HepG2 (cell line): Measurements from ENCODE around the gene SRRM3. TPM values are rescaled to one million over a fixed set of nuclear protein-coding genes. Genes with fewer than 3 reads are reported as not detected.

Source experiments
- E2F1 ChIP-seq: sonication (generic); formaldehyde crosslinking; IDR thresholded peaks from 2 replicates; pipeline ENCODE4 v1.5.0; 2020; ENCODE audit warnings: missing genetic modification reagents
- GATAD2A ChIP-seq: IDR thresholded peaks from 2 replicates; pipeline ENCODE4 v1.6.1; 2016
- JUN ChIP-seq: sonication (generic); formaldehyde crosslinking; IDR thresholded peaks from 2 replicates; pipeline ENCODE4 v1.4.0; 2020; ENCODE audit warnings: mild to moderate bottlenecking, missing genetic modification reagents
- PHF20 ChIP-seq: sonication (generic); formaldehyde crosslinking; IDR thresholded peaks from 2 replicates; pipeline ENCODE4 v1.5.0; 2020; ENCODE audit warnings: mild to moderate bottlenecking, missing genetic modification reagents
- PHF8 ChIP-seq: sonication (generic); formaldehyde crosslinking; IDR thresholded peaks from 2 replicates; pipeline ENCODE4 v1.5.0; 2020; ENCODE audit warnings: missing genetic modification reagents
- POLR2G ChIP-seq: fragments of 200-400 bp; formaldehyde crosslinking; IDR thresholded peaks from 2 replicates; pipeline ENCODE4 v1.6.1; 2018; ENCODE audit warnings: mild to moderate bottlenecking, low read depth, low read length, moderate library complexity
- PRDM15 ChIP-seq: sonication (generic); formaldehyde crosslinking; IDR thresholded peaks from 2 replicates; pipeline ENCODE4 v1.4.0; 2020; ENCODE audit warnings: missing genetic modification reagents
- SIX4 ChIP-seq: sonication (generic); formaldehyde crosslinking; IDR thresholded peaks from 2 replicates; pipeline ENCODE4 v1.4.0; 2020; ENCODE audit warnings: missing genetic modification reagents
- TFDP2 ChIP-seq: sonication (generic); formaldehyde crosslinking; IDR thresholded peaks from 2 replicates; pipeline ENCODE4 v1.4.0; 2020; ENCODE audit warnings: missing genetic modification reagents
- TRIM24 ChIP-seq: sonication (generic); formaldehyde crosslinking; IDR thresholded peaks from 2 replicates; pipeline ENCODE4 v1.8.0; 2022; ENCODE audit warnings: mild to moderate bottlenecking, missing genetic modification reagents
- ZBTB42 ChIP-seq: sonication (generic); formaldehyde crosslinking; IDR thresholded peaks from 2 replicates; pipeline ENCODE4 v1.5.0; 2020; ENCODE audit warnings: mild to moderate bottlenecking, missing genetic modification reagents
- ZNF101 ChIP-seq: sonication (generic); formaldehyde crosslinking; IDR thresholded peaks from 2 replicates; pipeline ENCODE4 v1.4.0; 2020; ENCODE audit warnings: mild to moderate bottlenecking, low read depth, missing genetic modification reagents, borderline replicate concordance
- ZNF234 ChIP-seq: sonication (generic); formaldehyde crosslinking; conservative IDR thresholded peaks from 2 replicates; pipeline ENCODE4 v1.5.1; 2020; ENCODE audit warnings: mild to moderate bottlenecking, missing genetic modification reagents
- ZNF253 ChIP-seq: sonication (generic); formaldehyde crosslinking; IDR thresholded peaks from 2 replicates; pipeline ENCODE4 v1.8.0; 2022; ENCODE audit warnings: mild to moderate bottlenecking, missing genetic modification reagents, borderline replicate concordance
- ZNF557 ChIP-seq: sonication (generic); formaldehyde crosslinking; IDR thresholded peaks from 2 replicates; pipeline ENCODE4 v1.4.0; 2020; ENCODE audit warnings: missing genetic modification reagents
- ZNF605 ChIP-seq: sonication (generic); formaldehyde crosslinking; IDR thresholded peaks from 2 replicates; pipeline ENCODE4 v1.8.0; 2022; ENCODE audit warnings: mild to moderate bottlenecking, missing genetic modification reagents
- ZNF710 ChIP-seq: sonication (generic); formaldehyde crosslinking; IDR thresholded peaks from 2 replicates; pipeline ENCODE4 v1.5.0; 2020; ENCODE audit warnings: mild to moderate bottlenecking, missing genetic modification reagents, borderline replicate concordance
- ZNF775 ChIP-seq: sonication (generic); formaldehyde crosslinking; IDR thresholded peaks from 2 replicates; pipeline ENCODE4 v1.4.0; 2020; ENCODE audit warnings: missing genetic modification reagents, mild to moderate bottlenecking, moderate library complexity, borderline replicate concordance
- ZNF788 ChIP-seq: sonication (generic); formaldehyde crosslinking; IDR thresholded peaks from 2 replicates; pipeline ENCODE4 v1.5.0; 2020; ENCODE audit warnings: mild to moderate bottlenecking, missing genetic modification reagents, borderline replicate concordance
- polyA plus RNA-seq, 8 experiments: library from polyadenylated mRNA; depleted of rRNA in 3 of 8; stranded (reverse) in 7 of 8; unstranded in 1 of 8; fragments of >200 nt; fragmentation: Illumina TruSeq in 4 of 8; extraction: Trizol in 4 of 8; gene quantifications; 2 replicates each; pipeline versions ENCODE4 v1.2.1 to v1.2.3, GENCODE V29; 2011 to 2016; ENCODE audit warnings: low read depth in 4 of 8, missing spikeins in 1 of 8, mixed read lengths in 1 of 8; ENCODE audit not compliant: insufficient read depth in 1 of 8
- total RNA-seq, 5 experiments: library from RNA; depleted of rRNA; stranded (reverse); fragments of >200 nt; fragmentation: Illumina TruSeq; extraction: Trizol; gene quantifications; 2 replicates each; pipeline ENCODE4 v1.2.3, GENCODE V29; 2016; ENCODE audit warnings: low read depth in 1 of 5

Gene SRRM3
- total and polyA plus RNA-seq, 2 of the 13 experiments (the other 11 are each of a cell fraction or from before 2014, with no cell fraction given), result 0.13 to 0.54 TPM

GRCh38 chr7:76303202-76304147 lies 101.8 kb downstream of the SRRM3 start (continued):
- TF ChIP-seq PRDM15 (CRISPR knock-in tag) (peak; percentile 84), GATAD2A (CRISPR knock-in tag) (peak; percentile 49; the same call in 1 of the 2 replicates), PHF20 (CRISPR knock-in tag) (peak; percentile 31; the same call in 1 of the 2 replicates), ZBTB42 (CRISPR knock-in tag) (no peak), PHF8 (peak; percentile 38; the same call in 1 of the 2 replicates), ZNF710 (no peak), TRIM24 (CRISPR knock-in tag) (no peak), ZNF234 (CRISPR knock-in tag) (no peak), ZNF788 (CRISPR knock-in tag) (no peak), ZNF253 (CRISPR knock-in tag) (0 out of 2 replicates have a peak, but pooled peaks have one; percentile 27), E2F1 (CRISPR knock-in tag) (peak; percentile 39; the same call in 1 of the 2 replicates), TFDP2 (CRISPR knock-in tag) (peak; percentile 88), SIX4 (no peak), JUN (CRISPR knock-in tag) (no peak), ZNF557 (CRISPR knock-in tag) (no peak), POLR2G (peak; percentile 56; the same call in 1 of the 2 replicates), ZNF101 (CRISPR knock-in tag) (no peak), ZNF605 (CRISPR knock-in tag) (no peak; the same call in 1 of the 2 replicates), ZNF775 (CRISPR knock-in tag) (0 out of 2 replicates have a peak, but pooled peaks have one; percentile 2)
